KOPT-K1 (cell line): Measurements from ENCODE around the gene SLC35F3.

Experiments used
- H3K27ac ChIP-seq: fragments of 200-600 bp; sonication (generic); 2 replicates; pipeline ENCODE4 v1.5.1; 2016; ENCODE audit warnings: antibody characterized with exemption, mild to moderate bottlenecking, low read depth, low read length; ENCODE audit not compliant: poor library complexity, severe bottlenecking
- H3K36me3 ChIP-seq: fragments of 200-600 bp; sonication (generic); 2 replicates; pipeline ENCODE4 v1.5.1; 2017; ENCODE audit warnings: antibody characterized with exemption, mild to moderate bottlenecking, low read length, moderate library complexity; ENCODE audit not compliant: insufficient read depth
- H3K9me3 ChIP-seq: fragments of 200-600 bp; sonication (generic); 2 replicates; pipeline ENCODE4 v1.5.1; 2017; ENCODE audit warnings: antibody characterized with exemption, low read length, mild to moderate bottlenecking; ENCODE audit not compliant: insufficient read depth, poor library complexity, severe bottlenecking

The SLC35F3 gene

GRCh38 chr1:234262754-234263105 is 358.3 kb downstream of the SLC35F3 start:
- H3K27ac ChIP-seq: no peak overlapping the region
- H3K9me3 ChIP-seq: peaks cover 13% of the 10 kb centered on the region
- H3K36me3 ChIP-seq: no peaks in the 10 kb centered on the region

- no peaks in the 10 kb centered on the region for H3K9me3 ChIP-seq
- H3K27ac ChIP-seq: no peak overlapping the region
- H3K36me3 ChIP-seq: no peaks in the 10 kb centered on the region
These were observed 360.4 kb downstream of the SLC35F3 start for GRCh38 chr1:234264832-234265231.

GRCh38 chr1:234265321-234265720 is 360.8 kb downstream of the SLC35F3 start:
- H3K9me3 ChIP-seq: no peaks in the 10 kb centered on the region
- H3K36me3 ChIP-seq: no peaks in the 10 kb centered on the region
- H3K27ac ChIP-seq: no peak overlapping the region

- Histone ChIP-seq H3K9me3 (no peaks in the 10 kb centered on the region), H3K27ac (no peak overlapping the region), H3K36me3 (no peaks in the 10 kb centered on the region)
These were observed 361.4 kb downstream of the SLC35F3 start for GRCh38 chr1:234265861-234266260.

- H3K9me3 ChIP-seq: no peaks in the 10 kb centered on the region
- no peak overlapping the region for H3K27ac ChIP-seq
These were observed 365.6 kb downstream of the SLC35F3 start for GRCh38 chr1:234270093-234270492.

GRCh38 chr1:234270581-234271242 is 366.2 kb downstream of the SLC35F3 start:
- Histone ChIP-seq H3K27ac (no peak overlapping the region), H3K9me3 (no peaks in the 10 kb centered on the region), H3K36me3 (no peaks in the 10 kb centered on the region)

More at GRCh38 chr1:234270093-234270492, 365.6 kb downstream of the SLC35F3 start:
- no peaks in the 10 kb centered on the region for H3K36me3 ChIP-seq

- no peak overlapping the region for H3K27ac ChIP-seq
These were observed 366.7 kb downstream of the SLC35F3 start for GRCh38 chr1:234271243-234271606.

GRCh38 chr1:234272656-234273312 is 368.3 kb downstream of the SLC35F3 start:
- Histone ChIP-seq H3K9me3 (no peaks in the 10 kb centered on the region), H3K36me3 (no peaks in the 10 kb centered on the region), H3K27ac (no peak overlapping the region)

More at GRCh38 chr1:234271243-234271606, 366.7 kb downstream of the SLC35F3 start:
- no peaks in the 10 kb centered on the region for H3K36me3 ChIP-seq
- no peaks in the 10 kb centered on the region for H3K9me3 ChIP-seq

- H3K27ac ChIP-seq: no peak overlapping the region
- H3K9me3 ChIP-seq: no peaks in the 10 kb centered on the region
- H3K36me3 ChIP-seq: no peaks in the 10 kb centered on the region
These were observed 369.5 kb downstream of the SLC35F3 start for GRCh38 chr1:234273981-234274380.

- H3K27ac ChIP-seq: no peak overlapping the region
- H3K36me3 ChIP-seq: no peaks in the 10 kb centered on the region
- no peaks in the 10 kb centered on the region for H3K9me3 ChIP-seq
These were observed 371.8 kb downstream of the SLC35F3 start for GRCh38 chr1:234276151-234276788.

GRCh38 chr1:234277161-234277868 is 372.8 kb downstream of the SLC35F3 start:
- H3K27ac ChIP-seq: no peak overlapping the region
- no peaks in the 10 kb centered on the region for H3K36me3 ChIP-seq
- no peaks in the 10 kb centered on the region for H3K9me3 ChIP-seq

GRCh38 chr1:234279021-234279420 is 374.5 kb downstream of the SLC35F3 start:
- H3K27ac ChIP-seq: no peak overlapping the region
- no peaks in the 10 kb centered on the region for H3K9me3 ChIP-seq
- no peaks in the 10 kb centered on the region for H3K36me3 ChIP-seq

- no peaks in the 10 kb centered on the region for H3K36me3 ChIP-seq
- no peak overlapping the region for H3K27ac ChIP-seq
- H3K9me3 ChIP-seq: no peaks in the 10 kb centered on the region
These were observed 376.0 kb downstream of the SLC35F3 start for GRCh38 chr1:234280500-234280899.

GRCh38 chr1:234281826-234282489 is 377.5 kb downstream of the SLC35F3 start:
- H3K9me3 ChIP-seq: no peaks in the 10 kb centered on the region
- no peak overlapping the region for H3K27ac ChIP-seq
- no peaks in the 10 kb centered on the region for H3K36me3 ChIP-seq

- Histone ChIP-seq H3K27ac (no peak overlapping the region), H3K36me3 (no peaks in the 10 kb centered on the region), H3K9me3 (peaks cover 22% of the 10 kb centered on the region)
These were observed 381.7 kb downstream of the SLC35F3 start for GRCh38 chr1:234286206-234286605.
